Ishikawa (cell line): Measurements from ENCODE around the gene COL21A1.

ENCODE experiments used
- CEBPB ChIP-seq: IDR thresholded peaks from 2 replicates; pipeline ENCODE4 v1.6.1; 2012
- CREB1 ChIP-seq: IDR thresholded peaks from 2 replicates; pipeline ENCODE4 v1.6.1; 2012; ENCODE audit warnings: low read depth
- EGR1 ChIP-seq: IDR thresholded peaks from 2 replicates; pipeline ENCODE4 v1.6.1; 2012
- EP300 ChIP-seq: IDR thresholded peaks from 2 replicates; pipeline ENCODE4 v1.6.1; 2012; ENCODE audit warnings: borderline replicate concordance
- FOXM1 ChIP-seq: IDR thresholded peaks from 2 replicates; pipeline ENCODE4 v1.6.1; 2012; ENCODE audit warnings: low read depth, borderline replicate concordance
- MAX ChIP-seq: IDR thresholded peaks from 2 replicates; pipeline ENCODE4 v1.6.1; 2012
- NFIC ChIP-seq: IDR thresholded peaks from 2 replicates; pipeline ENCODE4 v1.6.1; 2012
- RAD21 ChIP-seq: IDR thresholded peaks from 2 replicates; pipeline ENCODE4 v1.6.1; 2012; ENCODE audit warnings: low read depth
- REST ChIP-seq: IDR thresholded peaks from 2 replicates; pipeline ENCODE4 v1.6.1; 2012; ENCODE audit warnings: low read depth, mild to moderate bottlenecking
- TAF1 ChIP-seq: IDR thresholded peaks from 2 replicates; pipeline ENCODE4 v1.6.1; 2012; ENCODE audit warnings: low read depth, mild to moderate bottlenecking
- TCF12 ChIP-seq: IDR thresholded peaks from 2 replicates; pipeline ENCODE4 v1.6.1; 2012; ENCODE audit warnings: low read depth
- TEAD4 ChIP-seq: IDR thresholded peaks from 2 replicates; pipeline ENCODE4 v1.6.1; 2012
- USF1 ChIP-seq: IDR thresholded peaks from 2 replicates; pipeline ENCODE4 v1.6.1; 2012
- YY1 ChIP-seq: IDR thresholded peaks from 2 replicates; pipeline ENCODE4 v1.6.1; 2012; ENCODE audit warnings: low read depth
- ZBTB7A ChIP-seq: IDR thresholded peaks from 2 replicates; pipeline ENCODE4 v1.6.1; 2012; ENCODE audit warnings: low read depth

COL21A1 gene

GRCh38 chr6:56188429-56188828, 59.0 kb downstream of the COL21A1 start:
- TF ChIP-seq MAX (no peak), EGR1 (no peak), YY1 (no peak), TCF12 (no peak), EP300 (no peak), ZBTB7A (no peak), CREB1 (no peak), NFIC (no peak), USF1 (no peak), CEBPB (no peak), TEAD4 (no peak), REST (no peak), RAD21 (no peak), FOXM1 (no peak), TAF1 (no peak)

GRCh38 chr6:56187686-56188085, 59.7 kb downstream of the COL21A1 start:
- no peak for TF ChIP-seq FOXM1
- no peak for TF ChIP-seq ZBTB7A
- TF ChIP-seq CEBPB = no peak
- no peak for TF ChIP-seq CREB1
- TF ChIP-seq EGR1 = no peak
- no peak for TF ChIP-seq NFIC
- TF ChIP-seq TCF12 = no peak
- TF ChIP-seq REST = no peak
- TF ChIP-seq YY1 = no peak
- no peak for TF ChIP-seq TAF1
- no peak for TF ChIP-seq USF1
- TF ChIP-seq TEAD4 = no peak
- no peak for TF ChIP-seq MAX
- TF ChIP-seq EP300 = no peak

GRCh38 chr6:56176741-56177140, 70.6 kb downstream of the COL21A1 start:
- TF ChIP-seq TAF1 = no peak
- TF ChIP-seq NFIC = no peak
- no peak for TF ChIP-seq EP300
- TF ChIP-seq MAX = no peak
- TF ChIP-seq ZBTB7A = no peak
- no peak for TF ChIP-seq RAD21
- no peak for TF ChIP-seq TEAD4

- no peak for TF ChIP-seq FOXM1
- no peak for TF ChIP-seq EGR1
- no peak for TF ChIP-seq NFIC
- TF ChIP-seq TCF12 = no peak
- no peak for TF ChIP-seq TAF1
- TF ChIP-seq USF1 = no peak
- TF ChIP-seq REST = no peak
- TF ChIP-seq ZBTB7A = no peak
- TF ChIP-seq RAD21 = no peak
These were observed 74.2 kb downstream of the COL21A1 start for GRCh38 chr6:56173228-56173627.
